CD14-positive monocyte (primary cell): ENCODE results near the gene SV2B. TPM values are rescaled to one million over a fixed set of nuclear protein-coding genes. Genes with fewer than 3 reads are reported as not detected.

Source experiments
- DNase-seq, 3 donors: peaks; one replicate each; pipeline ENCODE4 v3.0.0-alpha.2; 2011 to 2022
- H2AFZ ChIP-seq: 2 replicates; pipeline ENCODE4 v1.6.0; 2012; ENCODE audit warnings: mild to moderate bottlenecking, low read depth, low read length, inconsistent platforms; ENCODE audit not compliant: insufficient read depth, poor library complexity, severe bottlenecking
- H3K27ac ChIP-seq, 2 donors: 1 replicate in 1 of 2; 2 replicates in 1 of 2; pipeline ENCODE4 v1.5.1; 2012 to 2013; ENCODE audit warnings: low read length in 2 of 2, control low read depth in 1 of 2, inconsistent platforms in 1 of 2, low read depth in 1 of 2, mild to moderate bottlenecking in 1 of 2
- H3K27me3 ChIP-seq, 2 donors: one replicate each; pipeline versions ENCODE4 v1.6.0 to v1.6.1; 2011 to 2013; ENCODE audit warnings: low read length in 2 of 2; ENCODE audit not compliant: control insufficient read depth in 2 of 2, insufficient read depth in 2 of 2
- H3K36me3 ChIP-seq, 2 donors: replicated peaks in 1 of 2; 1 replicate in 1 of 2; 2 replicates in 1 of 2; pipeline versions ENCODE4 v1.5.1 to v1.6.1; 2012 to 2013; ENCODE audit warnings: low read length in 2 of 2, control low read depth in 1 of 2, inconsistent platforms in 1 of 2, mild to moderate bottlenecking in 1 of 2; ENCODE audit not compliant: insufficient read depth in 2 of 2, control insufficient read depth in 1 of 2
- H3K4me1 ChIP-seq, 2 donors: 1 replicate in 1 of 2; 2 replicates in 1 of 2; pipeline versions ENCODE4 v1.5.1 to v1.6.1; 2012 to 2013; ENCODE audit warnings: low read length in 2 of 2, control low read depth in 1 of 2, inconsistent platforms in 1 of 2, mild to moderate bottlenecking in 1 of 2, moderate library complexity in 1 of 2; ENCODE audit not compliant: insufficient read depth in 2 of 2, control insufficient read depth in 1 of 2
- H3K4me2 ChIP-seq: replicated peaks from 2 replicates; pipeline ENCODE3; 2012; ENCODE audit warnings: low read length, moderate library complexity, mild to moderate bottlenecking; ENCODE audit not compliant: poor library complexity, severe bottlenecking; ENCODE audit errors: extremely low read depth
- H3K4me3 ChIP-seq, 3 experiments: fragments of 200-600 bp in 1 of 3; sonication (generic) in 1 of 3; replicated peaks in 1 of 3; 1 replicate in 2 of 3; 2 replicates in 1 of 3; pipeline ENCODE4 v1.5.1; 2011 to 2013; ENCODE audit warnings: low read length in 3 of 3, mild to moderate bottlenecking in 3 of 3, control low read depth in 2 of 3, low read depth in 2 of 3, inconsistent platforms in 1 of 3, moderate library complexity in 1 of 3
- H3K79me2 ChIP-seq: 2 replicates; pipeline ENCODE4 v1.6.0; 2012; ENCODE audit warnings: mild to moderate bottlenecking, control low read depth, inconsistent platforms, low read length, moderate library complexity; ENCODE audit not compliant: insufficient read depth
- H3K9ac ChIP-seq: 2 replicates; pipeline ENCODE4 v1.6.0; 2017; ENCODE audit warnings: low read length, mild to moderate bottlenecking; ENCODE audit not compliant: insufficient read depth, poor library complexity, severe bottlenecking
- H3K9me3 ChIP-seq, 2 donors: replicated peaks in 1 of 2; 1 replicate in 1 of 2; 2 replicates in 1 of 2; pipeline versions ENCODE4 v1.5.1 to v1.6.1; 2012 to 2013; ENCODE audit warnings: low read length in 2 of 2, control low read depth in 1 of 2; ENCODE audit not compliant: control insufficient read depth in 1 of 2, insufficient read depth in 1 of 2
- H4K20me1 ChIP-seq: 2 replicates; pipeline ENCODE4 v1.6.0; 2012; ENCODE audit warnings: mild to moderate bottlenecking, low read length, control low read depth, moderate library complexity; ENCODE audit not compliant: insufficient read depth
- H3K27ac Mint-ChIP-seq, 7 donors: one replicate each; pipeline ENCODE4 v1.8.0; 2020; ENCODE audit warnings: mild to moderate bottlenecking in 7 of 7, mixed read lengths in 7 of 7, moderate library complexity in 6 of 7, inconsistent platforms in 2 of 7
- H3K27me3 Mint-ChIP-seq, 3 donors: one replicate each; pipeline ENCODE4 v1.8.0; 2021 to 2022; ENCODE audit warnings: low read depth in 3 of 3, mild to moderate bottlenecking in 3 of 3, mixed read lengths in 3 of 3, moderate library complexity in 3 of 3, inconsistent platforms in 1 of 3
- H3K36me3 Mint-ChIP-seq, 2 donors: one replicate each; pipeline ENCODE4 v1.8.0; 2020; ENCODE audit warnings: mixed read lengths in 2 of 2, inconsistent platforms in 1 of 2, mild to moderate bottlenecking in 1 of 2
- H3K4me1 Mint-ChIP-seq: one replicate; pipeline ENCODE4 v1.8.0; 2020; ENCODE audit warnings: mild to moderate bottlenecking, mixed read lengths
- H3K4me3 Mint-ChIP-seq, 2 donors: one replicate each; pipeline ENCODE4 v1.8.0; 2020; ENCODE audit warnings: mild to moderate bottlenecking in 2 of 2, mixed read lengths in 2 of 2, moderate library complexity in 1 of 2
- H3K9me3 Mint-ChIP-seq, 7 donors: one replicate each; pipeline ENCODE4 v1.8.0; 2020 to 2022; ENCODE audit warnings: mixed read lengths in 7 of 7, mild to moderate bottlenecking in 6 of 7, moderate library complexity in 6 of 7, inconsistent platforms in 2 of 7
- CTCF ChIP-seq: fragments of 200-600 bp; IDR thresholded peaks from one replicate; pipeline ENCODE4 v1.8.0; 2022; ENCODE audit warnings: antibody characterized with exemption, mild to moderate bottlenecking
- WGBS: methylation state at CpG from one replicate; pipeline ENCODE4 v1.1.5; 2013; ENCODE audit warnings: missing lambda C conversion rate; ENCODE audit not compliant: insufficient coverage; 5-methylcytosine and 5-hydroxymethylcytosine counted together
- intact Hi-C, 2 donors: fragments of 100-400 bp; cut with micrococcal nuclease; formaldehyde crosslinking; loops; one replicate each; pipeline versions ENCODE4 v1.15.0 to v1.15.1; 2023
- polyA plus RNA-seq, 3 donors: library from polyadenylated mRNA; depleted of rRNA in 1 of 3; unstranded in 2 of 3; stranded (reverse) in 1 of 3; fragments of 300-500 nt in 2 of 3; fragments of >200 nt in 1 of 3; fragmentation: Illumina TruSeq in 2 of 3; gene quantifications; 1 replicate in 2 of 3; 2 replicates in 1 of 3; pipeline ENCODE4 v1.2.3, GENCODE V29; 2012 to 2021

SV2B gene
- polyA plus RNA-seq, 3 donors: not detected

- Mint-ChIP-seq H3K36me3 (no peaks in the 10 kb centered on the region), H3K27me3 (no peaks in the 10 kb centered on the region), H3K4me3 (no peak overlapping the region), H3K9me3 (peaks cover 4 to 19% (median 12%) of the 10 kb centered on the region in 7 donors), H3K27ac (no peak overlapping the region), H3K4me1 (no peaks in the 10 kb centered on the region)
- Histone ChIP-seq H3K4me2 (no peak overlapping the region), H3K36me3 (no peaks in the 10 kb centered on the region), H2AFZ (no peak overlapping the region), H3K27ac (no peak overlapping the region), H3K9me3 (peaks cover 0 to 7% of the 10 kb centered on the region in 2 donors), H4K20me1 (no peaks in the 10 kb centered on the region), H3K27me3 (no peaks in the 10 kb centered on the region), H3K79me2 (no peaks in the 10 kb centered on the region), H3K4me1 (no peaks in the 10 kb centered on the region), H3K9ac (no peak overlapping the region), H3K4me3 (no peak overlapping the region)
- no peak for DNase-seq
- intact Hi-C loops: loop anchor here in 1 of 2 donors (10.0 kb wide), 1 partner anchor 324 kb away; the partner anchor contains the start of gene RCCD1
- no peak for TF ChIP-seq CTCF
- no CpG with 5 or more reads among the region's 2 CpGs for WGBS
These were observed 178.9 kb downstream of the SV2B start for GRCh38 chr15:91278951-91279350.

GRCh38 chr15:91279486-91279885 is 179.4 kb downstream of the SV2B start:
- Mint-ChIP-seq H3K27me3 (no peaks in the 10 kb centered on the region), H3K36me3 (no peaks in the 10 kb centered on the region), H3K27ac (no peak overlapping the region), H3K9me3 (peaks cover 4 to 19% (median 12%) of the 10 kb centered on the region in 7 donors), H3K4me3 (no peak overlapping the region), H3K4me1 (no peaks in the 10 kb centered on the region)
- Histone ChIP-seq H3K27me3 (no peaks in the 10 kb centered on the region), H3K9me3 (peaks cover 0 to 7% of the 10 kb centered on the region in 2 donors), H3K4me1 (no peaks in the 10 kb centered on the region), H3K9ac (no peak overlapping the region), H3K4me3 (no peak overlapping the region), H4K20me1 (no peaks in the 10 kb centered on the region), H3K27ac (no peak overlapping the region), H3K36me3 (no peaks in the 10 kb centered on the region), H3K4me2 (no peak overlapping the region), H2AFZ (no peak overlapping the region), H3K79me2 (no peaks in the 10 kb centered on the region)
- no CpG with 5 or more reads among the region's 4 CpGs for WGBS
- intact Hi-C loops: loop anchor here in 1 of 2 donors (10.0 kb wide), 1 partner anchor 325 kb away; the partner anchor contains the start of gene RCCD1
- no peak for TF ChIP-seq CTCF
- DNase-seq: no peak
